GM18508 (cell line): ENCODE measurements around the gene KIAA1958.

Source experiments
- ATAC-seq: cut with Tn5 transposase; IDR thresholded peaks from one replicate; pipeline ENCODE4 v1.9.1; 2021; ENCODE audit warnings: moderate number of reproducible peaks; ENCODE audit not compliant: insufficient read depth, unreplicated experiment

Gene KIAA1958

DNA sequence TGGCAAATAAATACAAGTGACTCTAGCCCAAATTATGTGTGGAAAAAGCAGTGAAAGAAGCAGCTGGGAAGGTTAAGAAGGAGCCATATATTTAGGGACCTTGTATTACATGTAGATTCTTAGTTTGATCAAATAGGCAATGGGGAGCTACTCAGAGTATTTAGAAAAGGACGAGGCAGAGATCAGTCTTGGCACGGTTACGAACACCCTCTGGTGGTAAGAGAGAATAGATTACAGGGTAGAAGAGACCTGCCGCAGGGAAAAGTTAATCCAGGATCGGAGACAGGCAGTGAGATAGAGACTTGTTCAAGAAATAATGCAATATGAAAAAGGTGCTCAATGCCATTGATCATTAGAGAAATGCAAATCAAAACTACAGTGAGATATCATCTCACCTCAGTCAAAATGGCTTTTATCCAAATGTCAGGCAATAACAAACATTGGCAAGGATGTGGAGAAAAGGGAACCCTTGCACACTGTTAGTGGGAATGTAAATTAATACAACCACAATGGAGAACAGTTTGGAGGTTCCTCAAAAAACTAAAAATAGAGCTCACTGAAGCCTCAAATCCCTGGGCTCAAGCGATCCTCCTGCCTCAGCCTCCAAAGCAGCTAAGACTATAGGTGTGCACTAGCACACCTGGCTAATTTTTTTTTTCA, 219.3 kb downstream of the KIAA1958 start:
- no peak for ATAC-seq

GRCh38 chr9:112711050-112711689, 224.5 kb downstream of the KIAA1958 start:
- no peak for ATAC-seq

DNA sequence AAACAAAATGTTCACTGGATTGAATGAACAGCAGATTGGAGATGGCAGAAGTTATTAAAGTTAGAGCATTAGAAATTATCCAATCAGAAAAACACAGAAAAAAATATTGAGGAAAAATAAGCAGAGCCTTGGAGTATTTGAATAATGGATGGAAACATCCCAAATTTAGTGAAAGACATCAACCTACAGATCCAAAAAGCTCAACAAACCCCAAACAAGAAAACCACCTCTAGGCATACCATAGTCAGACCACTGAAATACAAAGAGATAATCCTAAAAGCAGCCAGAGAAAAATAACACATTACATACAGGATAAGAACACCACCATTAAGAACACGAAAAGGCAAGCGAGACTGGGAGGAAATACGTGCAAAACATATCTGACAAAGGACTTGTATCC, 226.1 kb downstream of the KIAA1958 start:
- ATAC-seq: no peak

DNA sequence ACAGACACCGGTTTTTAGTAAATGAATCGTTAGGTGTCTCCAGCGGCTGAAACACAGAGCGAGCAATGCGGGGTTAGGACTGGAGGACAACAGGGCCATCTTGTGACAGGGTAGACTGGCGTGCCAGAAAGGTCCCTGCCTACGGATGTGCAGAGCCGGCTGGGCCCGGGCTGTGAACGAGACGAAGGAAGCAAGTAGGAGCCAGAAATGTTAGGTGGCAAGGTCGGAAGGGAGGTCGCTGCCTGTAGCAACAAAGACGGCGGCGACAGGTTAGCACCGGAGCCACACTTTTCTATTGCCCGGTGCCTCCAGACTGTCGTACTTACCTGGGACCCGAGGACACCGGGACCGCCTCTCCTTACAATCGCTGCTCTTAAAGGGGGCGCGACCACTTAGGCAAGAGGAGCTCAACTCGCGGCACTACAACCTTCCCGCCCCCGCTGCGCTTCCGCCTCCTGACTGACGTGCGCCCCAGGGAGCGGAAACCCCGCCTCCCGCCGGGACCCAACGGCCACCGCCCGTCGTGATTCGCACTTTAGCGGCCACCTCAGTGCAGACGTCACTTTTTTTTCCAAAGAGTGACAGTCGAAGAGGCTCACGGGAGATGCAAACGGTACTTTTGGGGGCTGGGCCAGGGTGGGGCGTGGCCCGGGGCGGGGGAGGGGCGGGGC, 231.2 kb downstream of the KIAA1958 start, which contains the start of gene INIP:
Gene INIP, minus strand, starts transcription at position 457 of the 671 bp plus-strand sequence. CDS start 1,632 bp downstream, outside the sequence.
- ATAC-seq: peak; percentile 69
